Bronchial epithelial cell (primary cell): ENCODE measurements around the gene LYPD3. TPM values are rescaled to one million over a fixed set of nuclear protein-coding genes. Genes with fewer than 3 reads are reported as not detected.

Experiments used
- DNase-seq: peaks from one replicate; pipeline ENCODE4 v3.0.0-alpha.2; 2010; ENCODE audit warnings: low read depth
- FAIRE-seq: peaks from 2 replicates; lab custom pipeline; 2011; peaks lifted over from hg19 to GRCh38; lab: Jason Lieb, UNC
- H3K27me3 ChIP-seq: 2 replicates; pipeline ENCODE4 v1.5.1; 2011; ENCODE audit warnings: low read length; ENCODE audit not compliant: control insufficient read depth, insufficient read depth
- H3K36me3 ChIP-seq: 2 replicates; pipeline ENCODE4 v1.5.1; 2011; ENCODE audit warnings: low read length; ENCODE audit not compliant: control insufficient read depth, insufficient read depth
- H3K4me3 ChIP-seq: 2 replicates; pipeline ENCODE4 v1.5.1; 2011; ENCODE audit warnings: mild to moderate bottlenecking, low read depth, low read length, control low read depth
- CTCF ChIP-seq: IDR thresholded peaks from 2 replicates; pipeline ENCODE4 v1.5.1; 2011; ENCODE audit warnings: mild to moderate bottlenecking, moderate library complexity, low read length, control low read depth, inconsistent platforms; ENCODE audit not compliant: insufficient read depth, severe bottlenecking
- total RNA-seq: library from RNA; depleted of rRNA; stranded (reverse); fragments of >200 nt; gene quantifications from 2 replicates; pipeline ENCODE4 v1.2.1, GENCODE V29; 2014

The LYPD3 gene
- total RNA-seq, 1 donor from 2014 or later: 6.6 TPM

- DNase-seq: no peak
- TF ChIP-seq CTCF: no peak
- no peaks in the 10 kb centered on the region for H3K27me3 ChIP-seq
- H3K36me3 ChIP-seq: peaks cover 5% of the 10 kb centered on the region
- H3K4me3 ChIP-seq: no peak overlapping the region
- FAIRE-seq: no peak
Observed at GRCh38 chr19:43476606-43477005, 11.2 kb upstream of the LYPD3 start.

- no peak for TF ChIP-seq CTCF
- H3K4me3 ChIP-seq: peak overlapping the region; percentile 28
- no peaks in the 10 kb centered on the region for H3K27me3 ChIP-seq
- FAIRE-seq (peak; percentile 50), DNase-seq (peak; percentile 84)
- H3K36me3 ChIP-seq: peaks cover 5% of the 10 kb centered on the region
Observed at GRCh38 chr19:43474986-43475705, 9.7 kb upstream of the LYPD3 start.

GRCh38 chr19:43474487-43474886 is 9.1 kb upstream of the LYPD3 start:
- Histone ChIP-seq H3K36me3 (peaks cover 3% of the 10 kb centered on the region), H3K27me3 (no peaks in the 10 kb centered on the region), H3K4me3 (no peak overlapping the region)
- FAIRE-seq (peak; percentile 13), DNase-seq (no peak)
- no peak for TF ChIP-seq CTCF

- Histone ChIP-seq H3K27me3 (no peaks in the 10 kb centered on the region), H3K36me3 (no peaks in the 10 kb centered on the region), H3K4me3 (no peak overlapping the region)
- DNase-seq: peak; percentile 63
- TF ChIP-seq CTCF: no peak
- FAIRE-seq: no peak
Observed at GRCh38 chr19:43471091-43471490, 5.7 kb upstream of the LYPD3 start.

- Histone ChIP-seq H3K36me3 (no peaks in the 10 kb centered on the region), H3K4me3 (no peak overlapping the region), H3K27me3 (no peaks in the 10 kb centered on the region)
- DNase-seq: peak; percentile 62
- no peak for FAIRE-seq
- no peak for TF ChIP-seq CTCF
Observed at GRCh38 chr19:43470288-43470687, 4.9 kb upstream of the LYPD3 start.

- FAIRE-seq (peak; percentile 18), DNase-seq (no peak)
- no peak for TF ChIP-seq CTCF
- Histone ChIP-seq H3K4me3 (no peak overlapping the region), H3K27me3 (no peaks in the 10 kb centered on the region), H3K36me3 (no peaks in the 10 kb centered on the region)
Observed at GRCh38 chr19:43469160-43469480, 3.7 kb upstream of the LYPD3 start.
